Measurements from ENCODE around the gene PLCXD3. TPM values are rescaled to one million over a fixed set of nuclear protein-coding genes. Genes with fewer than 3 reads are reported as not detected.

Gene PLCXD3
- total RNA-seq, 2 experiments from 2014 or later: not detected

DNA sequence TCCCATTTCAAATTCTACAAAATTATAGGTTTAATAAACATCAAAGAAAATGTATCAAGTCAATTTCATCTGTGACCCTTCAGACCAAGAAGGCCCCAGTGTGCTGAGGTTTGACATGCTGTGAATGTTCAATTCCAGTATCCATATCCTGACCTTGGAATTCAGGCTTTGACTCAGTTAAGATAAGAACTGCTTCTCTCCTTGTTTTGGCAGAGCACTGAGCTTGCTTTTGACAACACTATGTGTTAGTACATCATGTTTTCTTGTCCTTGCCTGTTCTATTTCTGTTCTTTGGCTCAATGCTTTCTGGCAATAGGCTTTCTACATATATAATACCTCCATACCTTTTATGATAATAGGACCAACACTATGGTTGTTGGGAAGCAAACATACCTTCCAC, 105.6 kb downstream of the PLCXD3 start:
- Mint-ChIP-seq H3K9me3 (peaks cover under 1% of the 10 kb centered on the region), H3K27ac (no peak overlapping the region), H3K4me3 (no peak overlapping the region), H3K27me3 (no peaks in the 10 kb centered on the region), H3K4me1 (ENCODE audit: low read depth) (no peaks in the 10 kb centered on the region), H3K36me3 (ENCODE audit: low read depth) (no peaks in the 10 kb centered on the region)
- ATAC-seq (no peak), DNase-seq (no peak)
- ChIA-PET CTCF (no interaction called here), POLR2A (no interaction called here)
- TF ChIP-seq, protein P1, sequence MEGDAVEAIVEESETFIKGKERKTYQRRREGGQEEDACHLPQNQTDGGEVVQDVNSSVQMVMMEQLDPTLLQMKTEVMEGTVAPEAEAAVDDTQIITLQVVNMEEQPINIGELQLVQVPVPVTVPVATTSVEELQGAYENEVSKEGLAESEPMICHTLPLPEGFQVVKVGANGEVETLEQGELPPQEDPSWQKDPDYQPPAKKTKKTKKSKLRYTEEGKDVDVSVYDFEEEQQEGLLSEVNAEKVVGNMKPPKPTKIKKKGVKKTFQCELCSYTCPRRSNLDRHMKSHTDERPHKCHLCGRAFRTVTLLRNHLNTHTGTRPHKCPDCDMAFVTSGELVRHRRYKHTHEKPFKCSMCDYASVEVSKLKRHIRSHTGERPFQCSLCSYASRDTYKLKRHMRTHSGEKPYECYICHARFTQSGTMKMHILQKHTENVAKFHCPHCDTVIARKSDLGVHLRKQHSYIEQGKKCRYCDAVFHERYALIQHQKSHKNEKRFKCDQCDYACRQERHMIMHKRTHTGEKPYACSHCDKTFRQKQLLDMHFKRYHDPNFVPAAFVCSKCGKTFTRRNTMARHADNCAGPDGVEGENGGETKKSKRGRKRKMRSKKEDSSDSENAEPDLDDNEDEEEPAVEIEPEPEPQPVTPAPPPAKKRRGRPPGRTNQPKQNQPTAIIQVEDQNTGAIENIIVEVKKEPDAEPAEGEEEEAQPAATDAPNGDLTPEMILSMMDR (IDR thresholded peaks at IDR 0.05): no peak
- intact Hi-C loops (cut with micrococcal nuclease): no loop called here

DNA sequence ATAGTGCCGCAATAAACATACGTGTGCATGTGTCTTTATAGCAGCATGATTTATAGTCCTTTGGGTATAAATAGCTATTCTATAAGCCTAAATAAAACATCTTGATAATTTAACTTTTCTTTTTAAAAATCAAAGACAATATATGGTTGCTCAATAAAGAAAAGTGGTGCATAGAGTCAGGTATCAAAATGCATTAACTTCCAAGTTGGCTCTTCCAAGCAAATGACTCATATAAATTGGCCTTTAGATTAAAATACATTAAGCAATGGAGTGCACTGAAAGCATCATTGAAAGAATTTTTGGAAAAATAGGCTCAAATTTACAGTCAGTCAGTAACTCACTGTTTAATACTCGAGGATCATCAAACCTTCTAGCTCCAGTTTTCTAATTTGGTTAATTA, 106.6 kb downstream of the PLCXD3 start:
- DNase-seq: no peak
- H3K27ac Mint-ChIP-seq: no peak overlapping the region
- TF ChIP-seq, protein P1 (IDR thresholded peaks at IDR 0.05): no peak
- H3K9me3 Mint-ChIP-seq: peaks cover 8% of the 10 kb centered on the region
- intact Hi-C loops (cut with micrococcal nuclease): no loop called here
- no peaks in the 10 kb centered on the region for H3K27me3 Mint-ChIP-seq
- no peak overlapping the region for H3K4me3 Mint-ChIP-seq
- no peaks in the 10 kb centered on the region for H3K4me1 Mint-ChIP-seq (ENCODE audit: low read depth)
- ChIA-PET POLR2A (no interaction called here), CTCF (no interaction called here)
- H3K36me3 Mint-ChIP-seq (ENCODE audit: low read depth): no peaks in the 10 kb centered on the region
- no peak for ATAC-seq

DNA sequence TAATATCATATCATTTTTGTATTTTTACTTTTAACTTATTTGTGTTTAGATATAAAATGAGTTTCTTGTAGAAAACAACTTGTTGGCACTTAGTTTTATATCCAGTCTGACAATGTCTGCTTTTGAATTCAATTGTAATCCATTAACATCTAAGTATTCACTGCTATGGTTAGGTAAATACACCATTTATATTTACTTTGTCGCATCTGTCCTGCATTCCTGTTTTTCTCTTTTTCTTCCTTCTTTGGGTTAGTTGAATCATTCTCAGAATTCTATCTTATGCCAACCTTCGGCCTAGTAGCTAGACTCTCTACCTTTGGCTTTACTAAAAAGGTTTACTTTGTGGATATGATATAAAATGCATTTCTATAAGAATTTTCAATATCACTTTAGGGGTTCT, 107.6 kb downstream of the PLCXD3 start:
- Mint-ChIP-seq H3K4me3 (no peak overlapping the region), H3K27me3 (no peaks in the 10 kb centered on the region), H3K27ac (no peak overlapping the region), H3K36me3 (ENCODE audit: low read depth) (no peaks in the 10 kb centered on the region), H3K4me1 (ENCODE audit: low read depth) (no peaks in the 10 kb centered on the region), H3K9me3 (peaks cover 11% of the 10 kb centered on the region)
- ATAC-seq (no peak), DNase-seq (no peak)
- POLR2A ChIA-PET: no interaction called here
- CTCF ChIA-PET: no interaction called here
- intact Hi-C loops (cut with micrococcal nuclease): no loop called here
- TF ChIP-seq, protein P1 (IDR thresholded peaks at IDR 0.05): no peak

DNA sequence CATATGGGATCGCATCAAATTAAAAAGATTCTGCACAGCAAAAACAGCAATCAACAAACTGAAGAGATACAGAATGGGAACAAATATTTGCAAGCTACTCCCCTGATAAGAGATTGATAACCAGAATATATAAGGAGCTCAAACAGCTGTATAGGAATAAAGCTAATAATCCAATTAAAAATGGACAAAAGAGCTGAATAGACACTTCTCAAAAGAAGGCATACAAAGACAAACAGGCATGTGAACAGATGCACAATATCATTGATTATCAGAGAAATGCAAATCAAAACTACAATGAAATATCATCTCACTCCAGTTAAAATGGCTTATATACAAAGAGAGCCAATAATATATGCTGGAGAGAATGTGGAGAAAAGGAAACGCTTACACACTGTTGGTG, 110.6 kb downstream of the PLCXD3 start:
- DNase-seq (no peak), ATAC-seq (no peak)
- H3K9me3 Mint-ChIP-seq: peaks cover 21% of the 10 kb centered on the region
- H3K27me3 Mint-ChIP-seq: no peaks in the 10 kb centered on the region
- H3K36me3 Mint-ChIP-seq (ENCODE audit: low read depth): no peaks in the 10 kb centered on the region
- no peaks in the 10 kb centered on the region for H3K4me1 Mint-ChIP-seq (ENCODE audit: low read depth)
- ChIA-PET CTCF (no interaction called here), POLR2A (no interaction called here)
- H3K27ac Mint-ChIP-seq: no peak overlapping the region
- TF ChIP-seq, protein P1 (IDR thresholded peaks at IDR 0.05): no peak
- intact Hi-C loops (cut with micrococcal nuclease): no loop called here
- no peak overlapping the region for H3K4me3 Mint-ChIP-seq

DNA sequence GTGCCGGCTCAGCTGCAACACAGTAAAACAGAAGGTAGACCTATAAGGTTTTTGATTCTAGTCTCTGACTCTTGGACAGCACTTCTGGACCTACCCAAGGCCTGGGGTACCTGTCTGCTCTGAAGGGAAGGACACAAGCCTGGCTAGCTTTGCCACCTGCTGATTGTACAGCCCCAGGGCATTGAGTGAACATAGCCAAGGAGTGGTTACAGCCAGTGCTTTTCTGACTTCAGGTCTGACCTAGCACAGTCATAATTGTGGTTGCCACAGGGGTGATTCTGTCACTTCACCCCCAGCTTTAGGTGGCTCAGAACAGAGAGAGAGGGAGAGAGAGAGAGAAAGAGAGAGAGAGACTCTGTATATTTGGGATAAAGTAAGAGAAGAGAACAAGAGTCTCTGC, 118.4 kb downstream of the PLCXD3 start:
- Mint-ChIP-seq H3K4me3 (no peak overlapping the region), H3K27ac (no peak overlapping the region), H3K27me3 (no peaks in the 10 kb centered on the region), H3K36me3 (ENCODE audit: low read depth) (no peaks in the 10 kb centered on the region), H3K4me1 (ENCODE audit: low read depth) (no peaks in the 10 kb centered on the region), H3K9me3 (peaks cover 9% of the 10 kb centered on the region)
- TF ChIP-seq, protein P1 (IDR thresholded peaks at IDR 0.05): no peak
- DNase-seq (no peak), ATAC-seq (no peak)
- POLR2A ChIA-PET: no interaction called here
- intact Hi-C loops (cut with micrococcal nuclease): no loop called here
- CTCF ChIA-PET: no interaction called here
